GM21367 (cell line): ENCODE data around the gene ZNF81.
"Not testable (repeated sequence)": the region's sequence is repeated elsewhere in the genome, so short reads cannot be mapped to it uniquely, and the experiment has no call there.

Experiments used
- ATAC-seq: cut with Tn5 transposase; IDR thresholded peaks from one replicate; pipeline ENCODE4 v1.9.1; 2021; ENCODE audit not compliant: unreplicated experiment

ZNF81 gene

DNA sequence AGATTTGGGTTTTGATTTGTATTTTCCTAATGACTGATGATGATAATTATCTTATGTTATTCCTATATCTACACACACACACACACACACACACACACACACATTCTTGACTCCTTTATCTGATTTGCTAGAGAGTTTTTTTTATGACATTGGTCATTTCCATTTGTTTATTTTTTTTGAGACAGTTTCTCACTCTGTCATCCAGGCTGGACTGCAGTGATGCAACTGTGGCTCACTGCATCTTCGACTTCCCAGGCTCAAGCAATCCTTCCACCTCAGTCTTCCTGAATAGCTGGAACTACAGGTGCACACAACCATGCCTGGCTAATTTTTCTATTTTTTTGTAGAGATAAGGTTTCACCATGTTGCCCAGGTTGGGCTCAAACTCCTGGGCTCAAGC lies 6.7 kb downstream of the ZNF81 start:
- ATAC-seq: no peak

DNA sequence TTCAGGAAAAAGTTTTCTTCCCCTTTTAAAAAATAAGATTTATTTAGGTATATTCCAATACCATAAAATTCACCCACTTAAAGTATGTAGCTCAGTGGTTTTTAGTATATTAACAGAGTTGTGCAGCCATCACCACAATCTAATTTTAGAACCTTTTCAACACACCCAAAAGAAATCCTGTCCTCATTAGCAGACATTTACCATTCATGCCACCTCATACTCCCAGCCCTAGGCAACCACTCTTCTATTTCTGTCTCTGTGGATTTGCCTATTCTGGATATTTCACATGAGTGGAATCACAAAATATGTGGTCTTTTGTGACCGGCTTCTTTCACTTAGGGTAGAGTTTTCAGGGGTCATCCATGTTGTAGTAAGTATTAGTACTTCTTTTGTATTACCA lies 7.4 kb downstream of the ZNF81 start:
- no peak for ATAC-seq

DNA sequence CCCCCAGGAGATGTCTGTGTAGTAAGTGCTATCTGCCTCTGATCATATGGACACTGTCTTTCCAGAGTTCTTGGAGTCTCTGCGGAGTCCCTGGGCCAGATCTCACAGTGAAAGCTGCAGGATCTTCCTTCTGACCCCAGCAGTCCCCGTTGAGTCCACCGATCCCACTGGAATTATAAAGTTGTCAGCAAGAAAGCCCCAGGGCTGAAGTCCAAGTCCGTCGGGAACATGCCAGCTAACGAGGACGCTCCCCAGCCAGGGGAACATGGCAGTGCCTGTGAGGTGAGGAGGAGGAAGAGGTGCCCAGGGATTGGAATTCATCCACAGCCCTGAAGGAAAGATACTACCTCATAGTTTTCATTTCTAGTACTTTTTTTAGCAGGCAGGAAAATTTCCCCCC lies 9.3 kb downstream of the ZNF81 start:
- ATAC-seq: no peak

DNA sequence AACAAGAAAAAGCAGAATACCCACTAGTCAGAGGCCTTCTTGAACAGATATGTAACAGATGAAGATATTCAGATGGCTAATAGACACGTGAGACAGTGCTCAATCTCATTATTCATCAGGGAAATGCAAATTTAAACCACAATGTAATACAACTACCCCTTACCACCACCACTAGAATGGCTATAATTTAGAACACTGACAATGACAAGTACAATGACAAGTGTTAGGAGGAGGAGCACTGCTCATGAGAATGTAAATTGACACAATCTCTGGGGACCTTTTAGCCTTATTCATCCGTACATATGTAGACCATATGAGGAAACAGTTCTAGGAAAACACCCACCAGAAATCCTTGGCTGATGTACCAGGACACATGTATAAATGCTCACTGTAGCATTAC lies 13.1 kb downstream of the ZNF81 start:
- ATAC-seq: no peak

DNA sequence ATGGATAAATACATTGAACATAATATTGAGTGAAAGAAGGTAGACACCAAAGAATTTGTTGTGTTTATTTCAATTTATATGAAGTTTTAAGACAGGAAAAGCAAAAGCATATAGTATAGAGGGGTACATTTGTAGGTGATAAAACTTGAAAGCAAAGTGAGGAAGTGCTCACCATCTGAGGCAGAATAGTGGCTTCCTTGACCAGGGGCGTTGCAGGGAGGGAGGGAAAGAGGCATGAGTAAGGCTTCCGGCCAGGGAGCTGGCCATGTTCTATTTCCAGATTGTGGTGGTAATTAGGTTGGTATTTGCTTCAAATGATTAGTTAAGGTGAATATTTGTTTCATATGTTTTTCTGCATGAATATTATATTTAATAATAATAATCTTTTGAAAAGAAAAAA lies 13.7 kb downstream of the ZNF81 start:
- not testable (repeated sequence) for ATAC-seq

DNA sequence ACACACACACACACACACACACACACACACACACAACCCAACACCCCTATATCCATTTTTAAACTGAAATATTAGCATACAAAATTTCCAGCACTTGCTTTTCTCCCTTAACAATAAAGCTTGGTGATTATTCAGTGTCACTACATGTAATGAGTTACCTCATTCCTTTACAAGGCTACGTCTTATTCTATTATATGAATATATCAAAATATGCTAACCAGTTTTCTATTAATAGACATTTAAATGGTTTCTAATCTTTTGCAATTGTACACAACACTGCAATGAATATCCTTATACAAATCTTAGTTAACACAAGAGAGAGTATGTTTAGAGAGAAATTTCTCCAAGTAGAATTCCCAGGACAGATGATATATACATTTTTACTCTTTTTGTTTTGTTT lies 14.2 kb downstream of the ZNF81 start:
- ATAC-seq: no peak

DNA sequence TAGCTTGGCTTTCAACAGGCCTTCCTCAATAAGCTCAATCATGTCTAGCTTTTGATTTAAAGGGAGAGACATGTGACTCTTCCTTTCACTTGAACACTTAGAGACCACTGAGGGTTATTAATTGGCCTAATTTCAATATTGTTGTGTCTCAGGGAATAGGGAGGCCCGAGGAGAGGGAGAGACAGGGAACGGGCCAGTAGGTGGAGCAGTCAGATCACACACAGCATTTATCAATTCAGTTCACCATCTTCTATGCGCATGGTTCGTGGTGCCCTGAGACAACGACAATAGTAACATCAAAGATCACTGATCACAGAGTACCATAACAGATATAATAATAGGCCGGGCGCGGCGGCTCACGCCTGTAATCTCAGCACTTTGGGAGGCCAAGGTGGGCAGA lies 17.8 kb downstream of the ZNF81 start:
- no peak for ATAC-seq

DNA sequence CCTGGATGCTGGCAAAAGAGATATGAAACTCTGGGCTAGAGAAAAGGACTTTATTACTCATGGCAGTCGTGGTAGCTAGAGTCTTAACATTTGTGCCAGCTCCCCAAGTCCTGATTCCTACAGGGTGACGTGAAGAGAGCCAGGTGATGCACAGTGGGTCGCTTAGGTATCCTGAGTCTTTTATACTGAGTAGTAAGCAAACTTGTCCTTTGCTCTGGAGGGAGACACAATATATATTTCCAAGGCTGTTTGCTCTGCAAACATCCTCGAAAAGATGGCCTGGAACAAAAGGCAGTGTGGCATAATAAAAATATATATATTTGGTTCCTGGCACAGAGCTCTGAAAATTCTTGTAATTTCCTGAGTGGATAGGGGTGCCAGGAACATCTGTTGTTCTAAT lies 23.0 kb downstream of the ZNF81 start:
- no peak for ATAC-seq

DNA sequence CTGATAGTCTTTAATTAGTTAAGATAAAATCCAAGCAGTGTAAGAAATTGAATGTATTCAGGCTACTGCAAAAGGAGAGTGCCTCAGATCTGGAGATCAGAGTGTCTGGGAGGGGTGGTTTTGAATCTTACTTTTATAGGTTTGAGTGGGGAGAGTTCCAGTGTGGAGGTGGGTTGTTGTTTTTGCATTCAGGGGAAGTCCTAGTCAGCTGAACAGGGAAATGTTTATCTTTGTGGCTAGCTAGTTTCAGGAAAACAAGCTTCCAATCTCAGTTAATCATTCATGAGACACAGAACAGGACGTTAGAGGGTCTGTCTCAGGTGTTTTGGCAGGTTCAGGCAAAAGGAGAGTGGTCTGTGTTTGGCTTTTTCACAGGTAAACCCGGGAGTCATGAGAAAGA lies 26.0 kb downstream of the ZNF81 start:
- no peak for ATAC-seq

DNA sequence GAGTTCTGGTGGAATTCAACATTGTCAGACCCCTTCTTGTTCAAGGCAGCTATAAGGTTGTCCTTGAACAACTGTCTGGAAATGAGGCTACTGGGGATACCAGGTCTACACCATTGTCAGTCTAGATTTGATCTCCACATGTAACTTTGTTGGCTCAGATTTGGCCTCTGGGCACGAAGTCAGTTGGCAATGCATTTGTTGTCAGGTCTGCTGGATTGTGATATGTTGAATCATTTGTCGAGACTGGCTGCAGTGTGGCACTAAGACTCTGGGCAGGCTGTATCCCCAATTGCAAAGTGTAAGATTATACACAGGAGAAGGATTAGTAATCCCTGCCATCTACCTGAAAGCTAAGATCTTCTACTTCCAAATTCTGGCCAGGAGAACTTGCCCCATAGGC lies 26.5 kb downstream of the ZNF81 start:
- no peak for ATAC-seq

DNA sequence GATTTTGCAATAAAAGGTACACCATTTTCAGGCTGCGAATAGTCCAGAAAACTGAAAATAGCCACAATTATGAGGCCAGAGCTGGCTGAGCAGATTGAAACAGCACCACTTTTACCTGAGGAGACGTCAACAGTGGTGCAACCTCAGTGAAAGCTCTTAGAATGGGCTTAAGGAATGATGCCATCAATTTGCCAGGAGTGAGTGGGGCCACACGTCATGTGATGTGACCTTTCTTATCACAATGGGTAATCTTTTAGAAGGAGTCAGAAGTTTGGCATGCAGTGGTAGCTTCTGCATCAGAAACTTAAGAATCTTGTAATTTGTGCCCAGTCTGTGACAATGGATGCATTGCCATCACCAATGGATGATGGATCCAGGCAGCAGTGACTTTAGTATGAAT lies 27.6 kb downstream of the ZNF81 start:
- ATAC-seq: no peak

DNA sequence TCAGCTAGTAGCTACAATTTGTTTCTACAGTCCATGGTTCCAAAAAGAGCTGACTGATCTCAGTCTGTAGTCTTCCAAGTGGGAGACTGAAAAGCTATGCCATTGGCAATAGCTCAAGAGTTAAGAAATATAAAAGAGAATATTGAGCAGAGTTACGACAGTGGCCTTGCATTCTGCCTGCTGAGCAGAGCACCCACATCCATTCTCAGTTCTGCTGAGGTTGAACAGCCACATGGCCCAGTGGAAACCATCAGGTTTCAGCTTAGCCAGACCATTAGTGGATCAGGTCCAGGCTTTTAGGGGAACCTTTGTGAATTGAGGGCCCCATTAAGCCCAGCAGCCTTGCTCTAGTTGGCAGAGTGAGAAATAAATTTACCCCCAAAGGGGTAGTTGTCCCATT lies 28.1 kb downstream of the ZNF81 start:
- ATAC-seq: no peak

DNA sequence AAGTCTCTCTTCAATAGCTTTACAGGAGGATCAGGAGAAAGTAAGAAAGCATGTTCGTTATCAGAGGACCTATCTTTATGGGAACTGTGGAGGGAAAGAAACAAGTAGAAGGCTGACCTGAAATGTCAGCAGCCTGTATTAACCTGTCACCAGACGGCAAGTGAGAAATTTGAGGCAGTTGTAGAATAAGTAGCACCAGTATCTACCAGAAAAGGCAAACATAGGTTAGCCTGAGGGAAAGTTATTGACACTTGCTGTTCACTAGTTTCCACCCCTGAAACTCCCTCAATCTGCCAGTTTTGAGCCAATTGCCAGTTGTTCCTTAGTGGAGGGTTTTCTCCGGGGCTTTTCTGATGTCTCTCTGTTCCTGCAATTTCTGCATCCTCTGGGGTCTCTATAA lies 36.4 kb downstream of the ZNF81 start:
- ATAC-seq: no peak

DNA sequence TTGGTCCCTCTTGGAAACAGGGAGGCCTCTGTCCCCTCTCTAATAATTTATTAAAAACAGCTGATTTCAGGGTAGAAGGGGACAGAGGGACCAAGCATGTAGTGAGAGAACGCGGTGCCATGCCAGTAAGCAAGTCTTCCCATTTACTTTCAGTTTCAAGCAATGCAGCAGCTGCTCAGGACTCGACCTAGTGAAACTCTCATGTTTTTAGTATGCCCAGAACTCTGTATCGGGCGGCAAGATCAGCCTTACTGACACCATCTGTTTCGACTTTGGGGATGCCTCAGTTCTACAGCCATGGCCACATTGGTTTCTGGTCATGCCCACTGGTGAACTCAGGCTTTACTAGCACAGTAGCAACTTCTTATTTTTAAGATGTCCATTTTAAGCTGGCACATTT lies 40.6 kb downstream of the ZNF81 start:
- no peak for ATAC-seq

DNA sequence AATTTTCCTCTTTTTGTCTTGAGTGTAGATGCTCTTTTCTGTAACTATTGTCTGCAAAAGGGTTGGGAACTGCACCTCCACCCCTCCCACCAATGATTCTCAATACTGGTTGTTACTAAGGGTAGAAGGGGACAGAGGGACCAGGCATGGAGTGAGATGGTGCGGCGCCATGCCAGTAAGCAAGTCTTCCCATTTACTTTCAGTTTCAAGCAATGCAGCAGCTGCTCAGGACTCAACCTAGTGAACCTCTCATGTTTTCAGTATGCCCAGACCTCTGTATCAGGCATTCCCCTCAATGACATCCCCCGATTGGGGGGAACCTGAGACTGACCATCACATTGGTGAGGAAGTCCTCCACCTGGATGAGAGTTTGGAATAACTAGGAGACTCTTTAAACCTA lies 41.5 kb downstream of the ZNF81 start:
- no peak for ATAC-seq

DNA sequence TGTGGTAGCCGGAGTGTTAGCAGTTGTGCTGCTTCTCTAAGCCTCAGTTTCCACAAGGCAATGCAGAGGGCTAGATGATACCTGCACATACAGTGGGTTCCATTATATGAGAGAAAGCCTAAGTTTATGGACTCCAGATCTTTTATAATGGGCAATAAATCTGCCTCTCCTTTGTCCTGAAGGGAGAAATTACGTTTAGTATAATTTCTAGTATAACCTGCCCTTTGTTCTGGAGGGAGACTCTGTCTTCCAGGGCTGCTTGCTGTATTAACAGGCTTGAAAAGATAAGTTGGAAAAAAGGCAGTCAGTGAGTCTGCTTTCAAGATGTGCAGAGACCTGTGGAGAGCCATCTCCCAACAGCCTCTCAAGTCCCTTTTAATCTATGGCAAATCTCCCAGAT lies 42.8 kb downstream of the ZNF81 start:
- no peak for ATAC-seq

DNA sequence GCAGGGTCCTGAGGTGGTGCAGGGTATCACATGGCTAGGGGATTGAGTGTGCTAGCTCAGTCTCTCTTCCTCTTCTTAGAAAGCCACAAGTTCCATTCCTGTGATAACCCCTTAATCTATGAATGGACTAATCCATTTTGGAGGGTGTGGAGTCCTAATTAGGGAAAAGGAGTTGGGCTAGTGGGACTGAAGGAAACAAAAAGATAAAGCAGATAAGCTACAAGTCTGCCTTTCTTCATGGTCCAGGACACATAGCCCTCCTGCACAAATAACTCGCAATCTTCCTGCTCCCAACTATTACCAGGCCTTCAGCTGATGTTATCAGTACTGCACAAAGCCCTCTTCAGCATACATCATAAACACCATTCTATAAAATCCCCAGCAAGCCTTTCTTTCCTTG lies 44.2 kb downstream of the ZNF81 start:
- no peak for ATAC-seq

DNA sequence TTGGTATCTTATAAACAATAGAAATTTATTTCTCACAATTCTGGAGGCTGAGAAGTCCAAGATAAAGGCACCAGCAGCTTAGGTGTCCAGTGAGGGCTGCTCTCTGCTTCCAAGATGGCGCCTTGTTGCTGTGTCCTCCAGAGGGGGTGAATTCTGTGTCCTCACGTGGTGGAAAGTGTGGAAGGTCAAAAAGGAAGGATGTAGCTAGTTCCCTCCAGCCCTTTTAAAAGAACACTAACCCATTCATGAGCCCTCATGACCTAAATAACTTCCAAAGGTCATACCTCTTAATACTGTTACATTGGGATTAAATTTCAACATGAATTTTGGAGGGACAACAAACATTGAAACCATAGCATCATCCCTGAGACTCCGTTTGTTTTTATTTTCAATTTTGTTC lies 48.8 kb downstream of the ZNF81 start:
- ATAC-seq: no peak

DNA sequence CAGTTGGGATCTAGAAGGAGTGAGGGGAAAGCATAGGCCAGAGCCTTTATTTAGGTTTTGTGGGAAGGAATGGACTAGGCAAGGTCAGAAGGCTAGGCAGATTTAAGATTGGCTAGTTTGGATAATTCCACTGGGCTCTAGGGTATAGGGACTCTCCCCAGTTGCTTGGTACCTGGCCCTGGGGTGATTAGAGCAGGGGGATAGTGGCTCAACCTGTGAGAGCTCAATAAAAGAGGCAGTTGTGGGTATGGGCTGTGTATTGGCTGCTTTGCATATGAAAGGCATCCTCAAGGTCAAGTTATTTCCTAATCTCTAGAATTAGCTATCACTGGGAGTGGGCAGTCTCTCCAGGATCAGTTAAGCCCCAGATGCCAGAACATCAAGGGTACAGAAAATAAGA lies 61.3 kb downstream of the ZNF81 start:
- ATAC-seq: no peak

DNA sequence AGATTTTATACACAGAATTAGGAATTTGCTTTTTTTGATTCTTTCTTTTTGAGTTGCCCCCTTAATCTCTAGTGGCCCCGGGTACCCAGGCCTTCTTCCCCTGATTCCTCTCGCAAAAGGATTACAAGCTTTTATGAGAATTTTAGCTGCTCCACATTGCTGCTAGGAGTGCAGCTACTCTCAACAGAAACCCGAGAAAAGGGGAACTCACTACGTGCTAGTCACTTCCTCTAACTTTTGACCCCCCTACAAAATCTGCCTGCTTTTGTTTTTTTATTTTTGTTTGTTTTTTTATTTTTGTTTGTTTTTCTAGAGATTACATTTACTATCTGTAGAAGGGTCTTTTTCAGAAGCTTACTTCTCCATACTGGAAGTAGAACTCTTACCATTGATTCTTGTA lies 64.1 kb downstream of the ZNF81 start:
- ATAC-seq: no peak

DNA sequence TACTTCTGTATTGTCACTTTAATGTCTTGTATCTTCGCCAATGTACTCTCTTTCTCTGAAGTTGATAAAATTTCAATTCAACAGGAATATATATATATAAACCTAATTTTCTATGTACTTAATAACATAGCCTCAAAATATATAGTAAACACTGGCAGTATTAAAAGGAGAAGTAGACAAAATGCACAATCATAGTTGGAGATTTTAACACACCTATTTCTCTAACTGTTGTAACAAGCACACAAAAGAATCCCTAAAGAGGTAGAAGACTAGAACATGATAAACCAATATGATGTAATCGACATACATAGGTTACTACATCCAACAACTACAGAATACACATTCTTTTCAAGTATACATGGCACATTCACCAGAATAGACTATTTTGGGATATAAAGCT lies 65.5 kb downstream of the ZNF81 start:
- ATAC-seq: no peak

DNA sequence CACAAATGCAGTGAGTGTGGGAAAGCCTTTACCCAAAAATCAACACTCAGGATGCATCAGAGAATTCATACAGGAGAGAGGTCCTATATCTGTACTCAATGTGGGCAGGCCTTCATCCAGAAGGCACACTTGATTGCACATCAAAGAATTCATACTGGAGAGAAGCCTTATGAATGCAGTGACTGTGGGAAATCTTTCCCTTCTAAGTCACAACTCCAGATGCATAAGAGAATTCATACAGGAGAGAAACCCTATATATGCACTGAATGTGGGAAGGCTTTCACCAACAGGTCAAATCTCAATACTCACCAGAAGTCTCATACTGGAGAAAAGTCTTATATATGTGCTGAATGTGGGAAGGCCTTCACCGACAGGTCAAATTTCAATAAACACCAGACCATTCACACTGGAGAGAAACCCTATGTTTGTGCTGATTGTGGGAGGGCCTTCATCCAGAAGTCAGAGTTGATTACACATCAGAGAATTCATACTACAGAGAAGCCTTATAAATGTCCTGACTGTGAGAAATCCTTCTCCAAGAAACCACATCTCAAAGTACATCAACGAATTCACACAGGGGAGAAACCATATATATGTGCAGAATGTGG lies 79.3 kb downstream of the ZNF81 start:
- no peak for ATAC-seq

DNA sequence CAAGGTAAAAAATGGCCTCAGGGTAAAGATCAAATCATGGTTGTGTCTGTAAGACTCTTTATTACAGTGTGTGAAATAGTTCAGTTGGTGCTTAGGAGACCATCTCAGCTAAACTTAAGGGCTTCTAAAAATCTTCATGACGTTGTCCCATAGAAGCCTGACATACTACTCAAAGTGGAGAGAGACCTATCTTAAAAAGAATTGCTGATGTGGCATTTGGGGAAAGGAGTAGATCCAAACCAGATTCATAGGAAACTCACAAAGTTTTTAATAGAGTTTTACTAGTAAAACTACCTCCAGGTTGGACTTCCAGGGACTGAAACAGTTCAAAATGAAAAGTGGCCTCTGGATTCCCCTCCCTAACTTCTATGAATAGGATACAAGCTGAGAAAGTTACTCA lies 81.6 kb downstream of the ZNF81 start:
- ATAC-seq: no peak

DNA sequence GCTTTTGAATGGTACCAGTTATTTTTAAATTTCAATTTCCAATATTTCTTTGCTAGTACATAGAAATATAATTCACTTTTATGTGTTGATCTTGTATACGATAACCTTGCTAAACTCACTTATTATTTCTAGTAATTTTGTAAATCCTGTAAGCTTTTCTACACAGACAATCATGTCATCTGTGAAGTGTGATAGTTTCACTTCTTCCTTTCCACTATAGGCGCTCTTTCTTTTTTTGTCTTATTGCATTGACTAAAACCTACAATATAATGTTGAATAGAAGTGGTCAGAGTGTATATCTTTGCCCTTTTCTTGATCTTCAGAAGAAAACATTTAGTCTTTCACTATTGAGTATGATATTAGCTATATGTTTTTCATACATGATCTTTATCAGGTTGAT lies 90.5 kb downstream of the ZNF81 start:
- no peak for ATAC-seq
